ENCODE data around the gene ABHD12B. TPM values are rescaled to one million over a fixed set of nuclear protein-coding genes. Genes with fewer than 3 reads are reported as not detected.
A peak's percentile ranks its signal among the peaks of the same experiment; 100 is the strongest.

ABHD12B gene
- total RNA-seq, 1 experiment from 2014 or later, result not detected

DNA sequence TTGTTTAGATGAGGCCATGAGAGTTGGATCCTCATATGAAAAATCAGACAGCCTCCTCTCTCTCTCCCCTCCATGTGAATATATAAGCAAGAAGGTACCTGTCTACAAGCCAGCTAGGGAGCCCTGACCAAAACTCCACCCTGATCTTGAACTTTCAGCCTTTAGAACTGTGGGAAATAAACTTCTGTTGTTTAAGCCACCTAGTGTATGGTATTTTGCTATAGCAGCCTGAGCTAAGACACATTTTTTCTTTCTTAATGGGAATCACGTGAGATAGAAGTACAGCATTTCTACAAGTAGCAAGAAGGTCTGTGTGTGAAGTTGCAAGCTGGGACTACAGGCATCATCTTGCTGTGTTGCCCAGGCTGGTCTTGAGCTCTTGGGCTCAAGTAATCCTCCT, 16.3 kb upstream of the ABHD12B start:
- Histone ChIP-seq H3K36me3 (no peaks in the 10 kb centered on the region), H3K27ac (no peak overlapping the region), H3K4me1 (replicated peaks) (peaks cover 6% of the 10 kb centered on the region), H3K4me3 (no peak overlapping the region), H3K9me3 (replicated peaks) (no peaks in the 10 kb centered on the region), H3K27me3 (replicated peaks) (no peaks in the 10 kb centered on the region)
- DNase-seq (ENCODE audit: low read depth in 1 of 2, low spot score in 2 of 2), result no peak

DNA sequence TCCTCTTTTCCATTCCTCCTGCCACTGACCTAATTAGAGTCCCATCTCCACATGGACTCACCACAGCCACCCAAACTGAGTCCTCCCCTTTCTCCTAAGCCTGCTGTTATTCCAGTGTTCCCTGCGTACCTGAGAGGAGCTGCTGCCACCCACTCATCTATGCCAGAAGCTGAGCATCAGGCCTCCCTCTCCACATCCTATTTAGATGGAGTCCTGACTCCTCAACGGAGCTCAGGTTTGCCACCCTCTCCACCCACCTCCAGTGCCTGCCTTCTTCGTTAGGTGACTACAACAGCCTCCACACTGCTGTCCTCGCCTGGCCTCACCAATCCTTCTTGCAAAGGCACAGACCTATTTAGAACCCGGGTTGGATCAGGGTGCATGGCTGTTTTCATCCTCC, 15.2 kb upstream of the ABHD12B start:
- H3K4me3 ChIP-seq, result no peak overlapping the region

DNA sequence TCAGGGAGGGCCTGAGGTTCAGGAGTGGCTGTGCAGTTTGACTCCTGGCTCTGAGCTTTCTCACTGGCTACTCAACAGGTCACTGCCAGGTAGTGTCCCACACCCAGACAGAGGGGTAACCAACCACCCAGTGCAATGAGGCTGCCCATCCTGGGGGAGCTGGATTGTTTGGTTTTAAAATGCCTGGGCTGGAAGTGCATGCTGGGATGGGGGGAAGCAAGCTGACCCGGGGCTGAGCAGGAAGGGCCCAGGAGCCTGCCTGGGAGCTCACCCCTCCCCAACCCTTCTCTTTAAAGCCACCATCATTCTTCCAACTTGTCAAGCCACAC, 12.6 kb upstream of the ABHD12B start:
- Histone ChIP-seq H3K4me3 (peak overlapping the region; percentile 41), H3K27ac (no peak overlapping the region), H3K4me1 (replicated peaks) (peaks cover 6% of the 10 kb centered on the region), H3K27me3 (replicated peaks) (no peaks in the 10 kb centered on the region), H3K9me3 (replicated peaks) (no peaks in the 10 kb centered on the region), H3K36me3 (no peaks in the 10 kb centered on the region)
- peak in 1 of 2 experiments; percentile 8 for DNase-seq (ENCODE audit: low read depth in 1 of 2, low spot score in 2 of 2)

More for the DNA sequence above, 15.2 kb upstream of the ABHD12B start:
- H3K4me1 ChIP-seq (replicated peaks), result peaks cover 6% of the 10 kb centered on the region
- H3K36me3 ChIP-seq, result no peaks in the 10 kb centered on the region
- H3K9me3 ChIP-seq (replicated peaks), result no peaks in the 10 kb centered on the region
- H3K27me3 ChIP-seq (replicated peaks), result no peaks in the 10 kb centered on the region
- no peak overlapping the region for H3K27ac ChIP-seq
- no peak for DNase-seq (ENCODE audit: low read depth in 1 of 2, low spot score in 2 of 2)

DNA sequence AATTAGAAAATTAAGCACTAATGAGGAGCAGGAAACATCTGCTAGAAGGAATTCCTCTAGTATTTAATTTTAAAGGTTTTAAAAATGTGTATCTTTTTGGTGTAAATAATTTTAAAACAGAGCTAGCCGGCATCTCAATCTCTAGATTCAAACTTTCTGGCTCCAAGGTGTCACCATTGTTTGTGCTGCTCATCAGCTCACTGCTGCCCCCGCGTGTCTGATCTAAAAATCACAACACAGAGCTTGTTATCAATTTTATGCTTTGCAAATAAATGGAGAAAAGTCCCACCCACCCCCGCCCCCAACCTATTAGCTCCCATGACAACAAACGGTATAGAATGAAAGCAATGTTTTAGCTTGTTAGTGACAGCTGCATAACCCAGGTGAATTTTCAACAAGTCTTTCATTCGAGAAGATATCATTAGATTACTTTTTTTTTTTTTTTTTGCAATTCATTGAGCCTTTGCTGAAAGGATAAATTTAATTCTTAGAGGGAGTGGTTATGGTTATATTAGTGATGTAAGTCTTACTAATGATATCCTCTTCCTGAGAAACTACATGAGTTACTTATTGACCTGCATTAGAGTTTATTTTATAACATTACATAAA, 11.3 kb upstream of the ABHD12B start:
- peak overlapping the region; percentile 41 for H3K4me3 ChIP-seq
- H3K36me3 ChIP-seq, result no peaks in the 10 kb centered on the region
- peak overlapping the region; percentile 36 for H3K27ac ChIP-seq
- H3K4me1 ChIP-seq (replicated peaks), result peaks cover 8% of the 10 kb centered on the region
- no peaks in the 10 kb centered on the region for H3K9me3 ChIP-seq (replicated peaks)
- H3K27me3 ChIP-seq (replicated peaks), result no peaks in the 10 kb centered on the region
- DNase-seq (ENCODE audit: low read depth in 1 of 2, low spot score in 2 of 2), result peak; percentile 54 to 74

DNA sequence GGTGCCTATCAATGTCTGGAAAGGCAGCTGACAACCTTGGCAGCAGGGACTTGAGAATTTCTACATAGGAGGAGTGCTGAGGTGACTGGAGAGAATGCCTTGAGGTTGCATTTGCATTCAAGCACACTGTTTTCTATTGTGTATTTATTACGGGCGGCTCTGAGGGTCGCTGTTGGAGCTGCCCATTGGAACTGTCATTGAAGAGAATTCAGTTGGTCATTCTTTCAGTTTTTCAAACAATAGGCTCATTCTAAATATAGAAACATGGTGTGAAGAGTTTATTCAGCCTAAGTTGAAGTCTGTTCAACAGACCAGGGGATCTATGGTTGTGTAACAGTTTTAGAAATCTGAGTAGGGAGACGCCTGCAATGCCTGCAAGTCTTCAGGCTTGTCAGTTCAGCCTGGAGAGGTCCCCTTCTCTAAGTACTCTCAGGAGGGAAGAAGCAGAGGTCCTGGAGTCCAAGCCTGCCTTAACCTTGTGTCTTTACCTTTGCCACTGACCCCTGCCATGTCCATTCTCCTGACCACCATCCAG, 9.8 kb upstream of the ABHD12B start:
- DNase-seq (ENCODE audit: low read depth in 1 of 2, low spot score in 2 of 2), result no peak
- Histone ChIP-seq H3K36me3 (no peaks in the 10 kb centered on the region), H3K4me3 (no peak overlapping the region), H3K27ac (no peak overlapping the region), H3K27me3 (replicated peaks) (no peaks in the 10 kb centered on the region), H3K4me1 (replicated peaks) (peaks cover 17% of the 10 kb centered on the region), H3K9me3 (replicated peaks) (no peaks in the 10 kb centered on the region)

DNA sequence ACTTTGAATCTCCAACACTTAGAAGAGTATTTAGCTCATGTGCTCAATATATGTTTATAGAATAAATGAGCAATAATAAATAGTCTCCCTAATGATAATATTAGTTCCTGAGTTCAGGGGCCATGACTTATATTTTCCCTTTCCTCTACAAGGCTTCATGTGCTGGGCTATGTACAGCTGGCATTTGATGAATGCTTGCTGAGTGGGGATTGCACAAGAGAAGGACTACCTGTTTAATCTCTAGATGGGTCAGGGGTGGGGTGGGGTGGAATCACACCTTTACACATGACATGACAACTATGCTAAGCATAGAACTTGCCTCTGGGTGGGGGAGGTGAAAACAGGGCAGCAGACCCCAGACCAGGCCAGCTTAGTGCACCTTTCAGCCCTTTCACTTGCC, 7.6 kb upstream of the ABHD12B start:
- no peak overlapping the region for H3K27ac ChIP-seq
- no peaks in the 10 kb centered on the region for H3K9me3 ChIP-seq (replicated peaks)
- H3K4me3 ChIP-seq, result no peak overlapping the region
- DNase-seq (ENCODE audit: low read depth in 1 of 2, low spot score in 2 of 2), result no peak
- H3K27me3 ChIP-seq (replicated peaks), result no peaks in the 10 kb centered on the region; the same call in 1 of the 2 replicates
- H3K4me1 ChIP-seq (replicated peaks), result peaks cover 16% of the 10 kb centered on the region
- no peaks in the 10 kb centered on the region for H3K36me3 ChIP-seq

DNA sequence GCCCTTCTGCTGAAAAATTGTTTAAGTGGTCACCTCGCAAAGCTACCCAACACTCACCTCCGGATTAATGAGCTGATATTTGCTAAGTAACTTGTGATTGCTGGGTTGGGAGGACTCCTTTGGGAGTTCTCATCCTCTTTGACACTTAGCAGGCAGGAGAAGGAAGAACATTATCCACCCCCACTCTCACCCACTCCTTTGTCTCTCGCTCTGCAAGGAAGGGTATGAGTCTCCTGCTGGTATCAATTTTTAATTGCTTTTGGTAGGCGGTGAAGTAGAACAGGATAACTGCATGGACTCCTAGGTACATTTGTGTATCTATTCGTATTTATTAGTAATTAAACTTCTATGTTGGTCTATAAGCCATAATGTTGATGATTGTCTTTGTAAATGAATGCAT, 6.9 kb upstream of the ABHD12B start:
- Histone ChIP-seq H3K4me3 (no peak overlapping the region), H3K27me3 (replicated peaks) (no peaks in the 10 kb centered on the region; the same call in 1 of the 2 replicates), H3K27ac (no peak overlapping the region), H3K9me3 (replicated peaks) (no peaks in the 10 kb centered on the region), H3K36me3 (no peaks in the 10 kb centered on the region), H3K4me1 (replicated peaks) (peaks cover 11% of the 10 kb centered on the region)
- DNase-seq (ENCODE audit: low read depth in 1 of 2, low spot score in 2 of 2), result no peak

DNA sequence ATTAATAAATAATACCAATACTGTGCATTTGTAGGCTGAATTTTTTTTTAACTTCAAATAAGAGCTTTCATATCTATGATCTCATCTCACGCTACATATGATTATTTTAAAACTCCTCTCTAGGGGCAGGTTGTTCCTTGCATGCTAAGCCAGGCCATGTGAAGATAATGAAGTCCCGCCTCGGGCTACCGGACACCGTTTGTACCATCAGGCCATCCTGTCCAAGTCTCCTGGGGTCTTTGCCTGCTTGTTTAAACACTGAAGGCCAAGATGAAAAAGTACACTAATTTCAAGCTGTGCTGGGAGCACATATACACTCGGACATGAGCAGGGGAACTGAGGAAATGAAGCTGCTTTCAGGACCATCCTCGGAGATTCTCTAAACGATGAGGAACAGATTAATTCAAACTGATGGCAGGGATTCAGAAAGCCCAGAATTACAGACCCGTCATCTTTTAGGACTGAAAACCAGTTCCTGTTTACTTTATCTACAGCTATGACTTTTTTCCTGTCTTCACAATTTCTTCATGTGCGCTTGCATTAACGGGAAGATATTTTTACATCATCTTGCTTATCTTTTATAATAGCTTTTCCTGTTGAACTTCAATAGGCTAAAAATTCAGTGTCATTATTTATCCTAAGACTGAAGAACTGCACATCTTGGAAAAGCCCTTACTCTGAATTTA, 6.3 kb upstream of the ABHD12B start:
- no peak for DNase-seq (ENCODE audit: low read depth in 1 of 2, low spot score in 2 of 2)

DNA sequence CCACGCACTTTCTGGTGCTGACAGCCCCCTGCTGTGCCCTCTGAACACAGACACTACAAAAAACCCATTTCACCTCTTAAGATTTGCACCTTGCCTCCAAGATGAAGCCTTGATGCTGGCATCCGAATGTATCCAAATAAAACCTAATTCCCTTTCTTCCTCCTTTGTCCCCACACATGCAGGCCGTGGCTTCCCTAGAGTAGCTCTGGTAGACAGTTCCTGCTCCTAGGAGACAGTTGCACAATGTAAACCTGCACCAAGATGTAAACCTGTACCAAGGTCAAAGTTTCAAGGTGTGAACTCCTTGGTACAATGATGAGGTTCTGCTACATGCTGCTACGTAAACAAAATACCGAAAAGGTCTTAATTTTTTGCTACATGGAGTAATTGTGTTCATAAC, 625 bp upstream of the ABHD12B start:
- no peaks in the 10 kb centered on the region; the same call in none of the 2 replicates for H3K27me3 ChIP-seq (replicated peaks)

More for the DNA sequence above, 6.3 kb upstream of the ABHD12B start:
- H3K27ac ChIP-seq, result no peak overlapping the region
- H3K27me3 ChIP-seq (replicated peaks), result no peaks in the 10 kb centered on the region; the same call in 1 of the 2 replicates
- peaks cover 11% of the 10 kb centered on the region for H3K4me1 ChIP-seq (replicated peaks)
- no peaks in the 10 kb centered on the region for H3K9me3 ChIP-seq (replicated peaks)
- no peak overlapping the region for H3K4me3 ChIP-seq
- no peaks in the 10 kb centered on the region for H3K36me3 ChIP-seq

DNA sequence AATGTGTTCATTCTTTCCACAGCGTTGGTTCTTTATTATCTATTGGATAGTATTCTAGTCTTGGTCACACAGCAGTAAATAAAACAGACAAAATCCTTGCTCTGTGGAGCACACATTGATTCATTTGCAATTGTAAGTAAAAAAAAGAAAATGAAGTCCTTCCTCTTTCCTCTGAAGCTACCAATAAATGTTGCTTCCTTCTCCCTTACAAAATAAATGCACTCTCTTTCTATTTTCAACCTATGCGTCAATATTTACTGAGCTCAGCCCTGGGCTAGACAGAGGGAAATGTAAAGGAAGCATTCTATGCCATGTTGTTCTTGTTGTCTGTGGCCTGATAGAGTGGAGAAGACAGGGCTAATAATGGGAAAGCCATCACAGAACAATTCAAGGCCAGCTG, 2.9 kb downstream of the ABHD12B start:
- no peak for DNase-seq (ENCODE audit: low read depth in 1 of 2, low spot score in 2 of 2)
- no peak overlapping the region for H3K27ac ChIP-seq
- H3K4me1 ChIP-seq (replicated peaks), result no peaks in the 10 kb centered on the region
- H3K9me3 ChIP-seq (replicated peaks), result no peaks in the 10 kb centered on the region
- H3K36me3 ChIP-seq, result no peaks in the 10 kb centered on the region
- peaks cover 2% of the 10 kb centered on the region; the same call in 1 of the 2 replicates for H3K27me3 ChIP-seq (replicated peaks)
- no peak overlapping the region for H3K4me3 ChIP-seq

More for the DNA sequence above, 625 bp upstream of the ABHD12B start:
- H3K36me3 ChIP-seq, result no peaks in the 10 kb centered on the region
- no peak overlapping the region for H3K4me3 ChIP-seq
- DNase-seq (ENCODE audit: low read depth in 1 of 2, low spot score in 2 of 2), result no peak
- peaks cover 3% of the 10 kb centered on the region for H3K4me1 ChIP-seq (replicated peaks)
- no peak overlapping the region for H3K27ac ChIP-seq
- no peaks in the 10 kb centered on the region for H3K9me3 ChIP-seq (replicated peaks)

DNA sequence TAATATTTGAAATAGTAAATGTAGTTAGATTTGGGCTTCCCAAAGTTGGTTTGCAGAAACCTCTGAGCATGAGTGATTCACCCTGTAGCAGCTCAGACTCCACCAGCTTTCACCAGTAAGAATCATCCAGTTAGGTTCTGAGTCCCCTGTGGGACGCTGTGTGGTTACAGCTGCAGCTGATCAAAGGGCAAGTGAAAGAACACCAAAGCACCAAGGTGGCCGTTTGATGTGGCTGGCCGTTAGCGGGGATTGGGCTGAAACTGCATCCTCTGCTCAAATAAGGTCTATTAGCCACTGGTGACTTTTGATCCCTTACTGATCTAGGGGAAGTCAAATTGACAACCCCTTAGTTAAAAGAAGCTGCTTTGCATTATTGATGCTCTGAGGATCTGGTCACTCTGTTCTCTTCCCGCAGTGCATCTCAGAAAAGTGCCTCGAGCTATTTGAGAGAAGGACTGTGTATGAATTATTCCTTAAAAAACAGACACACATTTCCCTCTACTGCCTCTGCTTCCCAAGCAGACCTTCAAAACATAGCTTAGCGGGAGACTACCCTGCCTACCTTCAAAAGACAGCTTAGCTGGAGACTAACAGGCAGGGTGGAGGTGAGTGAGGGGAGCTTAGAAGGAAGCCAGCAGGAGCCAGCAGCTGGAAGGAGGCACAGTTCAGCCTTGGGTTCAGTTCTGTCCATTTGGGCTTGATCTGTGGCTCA, 3.7 kb downstream of the ABHD12B start:
- no peak for DNase-seq (ENCODE audit: low read depth in 1 of 2, low spot score in 2 of 2)
- no peaks in the 10 kb centered on the region for H3K36me3 ChIP-seq
- no peaks in the 10 kb centered on the region for H3K4me1 ChIP-seq (replicated peaks)
- H3K27ac ChIP-seq, result no peak overlapping the region
- no peak overlapping the region for H3K4me3 ChIP-seq
- no peaks in the 10 kb centered on the region for H3K9me3 ChIP-seq (replicated peaks)
- H3K27me3 ChIP-seq (replicated peaks), result peaks cover 2% of the 10 kb centered on the region; the same call in 1 of the 2 replicates

DNA sequence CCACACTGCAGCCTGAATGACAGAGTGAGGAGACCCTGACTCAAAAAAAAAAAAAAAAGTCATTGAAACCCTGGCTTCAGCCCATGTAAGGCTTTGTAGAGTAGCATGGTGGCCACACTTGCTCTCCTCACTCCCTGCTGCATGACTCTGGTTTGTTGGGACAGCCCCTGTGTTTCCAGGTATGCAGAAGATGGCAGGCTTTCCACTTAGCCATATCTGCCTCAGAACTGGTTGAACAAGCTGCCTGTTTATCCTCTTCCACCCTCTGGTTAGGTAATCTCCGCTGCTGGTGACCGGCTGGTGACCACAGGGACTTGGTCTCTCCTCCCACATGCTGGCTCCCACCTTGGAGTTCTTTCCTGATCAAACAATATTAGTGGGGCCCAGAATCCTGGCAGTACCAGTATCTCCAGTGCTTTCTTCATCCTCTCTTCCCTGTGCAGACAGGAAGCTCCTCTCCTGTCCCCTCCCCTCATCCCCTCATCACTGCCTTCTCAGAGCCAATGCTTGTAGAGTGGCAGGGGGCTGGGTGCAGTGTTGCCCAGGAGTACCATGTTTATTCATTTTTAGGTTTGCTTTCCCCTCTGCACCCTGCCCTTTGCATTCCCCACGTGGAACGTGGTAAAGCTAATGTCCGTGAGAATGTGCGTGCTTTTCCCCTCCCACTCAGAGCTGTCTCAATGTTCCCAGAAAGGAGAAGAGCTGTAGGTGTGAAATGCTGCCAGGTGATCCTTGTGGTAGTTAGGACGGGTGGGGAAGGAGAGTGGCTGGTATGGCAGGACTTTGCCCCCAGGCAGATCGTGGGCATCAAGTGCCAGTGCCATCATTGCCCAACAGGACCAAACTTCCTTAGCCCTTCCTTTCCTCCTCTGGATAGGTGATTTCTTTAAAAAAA, 11.3 kb downstream of the ABHD12B start:
- no peak for DNase-seq (ENCODE audit: low read depth in 1 of 2, low spot score in 2 of 2)

DNA sequence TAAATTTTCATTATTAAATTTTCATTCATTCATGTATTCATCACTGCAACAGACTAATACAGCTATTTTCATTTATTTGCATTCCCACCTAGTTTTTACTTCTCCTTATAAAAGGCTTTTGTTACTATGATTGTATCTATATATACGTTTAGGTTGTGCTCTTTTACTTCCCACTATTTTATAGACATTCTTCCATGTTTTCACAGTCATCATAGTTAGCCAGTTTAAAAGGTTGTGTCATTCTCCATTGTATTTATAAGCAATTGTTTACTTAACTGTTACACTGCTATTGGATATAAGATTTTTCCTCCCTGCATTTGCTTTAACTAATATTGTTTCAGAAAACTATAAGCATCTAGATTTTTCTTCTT, 12.0 kb downstream of the ABHD12B start:
- no peaks in the 10 kb centered on the region for H3K36me3 ChIP-seq

More for the DNA sequence above, 11.3 kb downstream of the ABHD12B start:
- Histone ChIP-seq H3K27me3 (replicated peaks) (0 out of 2 replicates have a peak, but pooled peaks cover 2% of the 10 kb centered on the region), H3K4me3 (no peak overlapping the region), H3K27ac (no peak overlapping the region), H3K36me3 (no peaks in the 10 kb centered on the region), H3K4me1 (replicated peaks) (no peaks in the 10 kb centered on the region), H3K9me3 (replicated peaks) (no peaks in the 10 kb centered on the region)

More for the DNA sequence above, 12.0 kb downstream of the ABHD12B start:
- Histone ChIP-seq H3K4me1 (replicated peaks) (no peaks in the 10 kb centered on the region), H3K4me3 (no peak overlapping the region), H3K27ac (no peak overlapping the region), H3K27me3 (replicated peaks) (no peaks in the 10 kb centered on the region), H3K9me3 (replicated peaks) (no peaks in the 10 kb centered on the region)
- DNase-seq (ENCODE audit: low read depth in 1 of 2, low spot score in 2 of 2), result no peak
